Measurements from ENCODE around the gene ANXA7.

GRCh38 chr10:73401636-73402035 is 12.2 kb downstream of the ANXA7 start:
- no peak for TF ChIP-seq POLR2A (IDR thresholded peaks at IDR 0.05)
- TF ChIP-seq CTCF (IDR thresholded peaks at IDR 0.05), result no peak
- TF ChIP-seq POLR2AphosphoS5 (IDR thresholded peaks at IDR 0.05), result no peak
- TF ChIP-seq EP300 (IDR thresholded peaks at IDR 0.05; ENCODE audit: low read depth), result no peak
